IMR-90 (cell line): ENCODE results near the gene RASSF3. TPM values are rescaled to one million over a fixed set of nuclear protein-coding genes. Genes with fewer than 3 reads are reported as not detected.

Experiments
- ATAC-seq: fragments of 200-7000 bp; cut with Tn5 transposase; 2 replicates; pipeline ENCODE4 v1.9.1; 2020; ENCODE audit warnings: low read depth, mild to moderate bottlenecking, moderate library complexity
- BruUV-seq: library from RNA; stranded (reverse); fragments of 400-500 nt; replicated peaks from 2 replicates; lab custom pipeline; 2021; lab: Mats Ljungman, UMichigan
- CTCF ChIA-PET: fragments of 300-600 bp; formaldehyde crosslinking; extraction: SDS; loops from one replicate; lab custom pipeline; 2021; ENCODE audit warnings: antibody characterized with exemption; lab: Yijun Ruan, JAX
- POLR2A ChIA-PET: fragments of 300-600 bp; sonication (Branson Sonifier 250); formaldehyde crosslinking; loops from one replicate; lab custom pipeline; 2022; ENCODE audit warnings: antibody characterized with exemption; ENCODE audit not compliant: unreplicated experiment; lab: Charles Lee
- DNase-seq: peaks from one replicate; pipeline ENCODE4 v3.0.0; 2013
- H2AFZ ChIP-seq: replicated peaks from 2 replicates; pipeline ENCODE3; 2013; ENCODE audit warnings: low read length, mild to moderate bottlenecking; ENCODE audit not compliant: poor library complexity
- H2AK5ac ChIP-seq: 2 replicates; pipeline ENCODE4 v1.6.1; 2013; ENCODE audit warnings: low read depth, low read length, inconsistent platforms
- H2AK9ac ChIP-seq: replicated peaks from 2 replicates; pipeline ENCODE3; 2013; ENCODE audit warnings: mild to moderate bottlenecking, low read depth, low read length, moderate library complexity; ENCODE audit not compliant: poor library complexity
- H2BK120ac ChIP-seq: 2 replicates; pipeline ENCODE4 v1.6.1; 2013; ENCODE audit warnings: low read depth, low read length, inconsistent platforms
- H2BK15ac ChIP-seq: 3 replicates; pipeline ENCODE4 v1.6.1; 2013; ENCODE audit warnings: low read depth, low read length, inconsistent platforms
- H2BK20ac ChIP-seq: 2 replicates; pipeline ENCODE4 v1.6.1; 2013; ENCODE audit warnings: low read depth, mild to moderate bottlenecking, inconsistent platforms, low read length, moderate library complexity
- H2BK5ac ChIP-seq: 2 replicates; pipeline ENCODE4 v1.6.1; 2013; ENCODE audit warnings: mild to moderate bottlenecking, low read depth, low read length, inconsistent platforms; ENCODE audit not compliant: poor library complexity, severe bottlenecking
- H3K14ac ChIP-seq: replicated peaks from 2 replicates; pipeline ENCODE4 v1.6.1; 2013; ENCODE audit warnings: low read depth, low read length, inconsistent platforms
- H3K18ac ChIP-seq: 2 replicates; pipeline ENCODE4 v1.6.1; 2013; ENCODE audit warnings: low read depth, low read length, control low read depth
- H3K23ac ChIP-seq: 2 replicates; pipeline ENCODE4 v1.6.1; 2013; ENCODE audit warnings: low read depth, low read length, inconsistent platforms
- H3K27ac ChIP-seq: 2 replicates; pipeline ENCODE4 v1.5.1; 2013; ENCODE audit warnings: mild to moderate bottlenecking, control low read depth, low read length; ENCODE audit not compliant: insufficient read depth
- H3K27me3 ChIP-seq: 2 replicates; pipeline ENCODE4 v1.6.1; 2013; ENCODE audit warnings: low read length; ENCODE audit not compliant: control insufficient read depth, insufficient read depth
- H3K36me3 ChIP-seq: 2 replicates; pipeline ENCODE4 v1.6.1; 2013; ENCODE audit warnings: low read length, mixed read lengths; ENCODE audit not compliant: control insufficient read depth, insufficient read depth
- H3K4ac ChIP-seq: 2 replicates; pipeline ENCODE4 v1.6.1; 2013; ENCODE audit warnings: low read depth, low read length, inconsistent platforms
- H3K4me1 ChIP-seq: 2 replicates; pipeline ENCODE4 v1.6.1; 2013; ENCODE audit warnings: low read length, mixed read lengths; ENCODE audit not compliant: control insufficient read depth, insufficient read depth
- H3K4me2 ChIP-seq: 2 replicates; pipeline ENCODE4 v1.6.1; 2013; ENCODE audit warnings: low read depth, mild to moderate bottlenecking, control low read depth, low read length, moderate library complexity
- H3K4me3 ChIP-seq: 2 replicates; pipeline ENCODE4 v1.5.1; 2013; ENCODE audit warnings: low read depth, mild to moderate bottlenecking, control low read depth, low read length, moderate library complexity; ENCODE audit not compliant: insufficient read depth
- H3K56ac ChIP-seq: 2 replicates; pipeline ENCODE4 v1.6.1; 2013; ENCODE audit warnings: low read length, inconsistent platforms; ENCODE audit not compliant: insufficient read depth; ENCODE audit errors: extremely low read depth
- H3K79me1 ChIP-seq, 2 experiments: 2 replicates each; pipeline ENCODE4 v1.6.1; 2013; ENCODE audit warnings: low read length in 2 of 2, inconsistent platforms in 1 of 2, low read depth in 1 of 2
- H3K9ac ChIP-seq: 2 replicates; pipeline ENCODE4 v1.6.1; 2013; ENCODE audit warnings: low read depth, low read length, control low read depth
- H3K9me1 ChIP-seq: 2 replicates; pipeline ENCODE4 v1.6.1; 2013; ENCODE audit warnings: low read length, inconsistent platforms; ENCODE audit not compliant: insufficient read depth
- H3K9me3 ChIP-seq: 2 replicates; pipeline ENCODE4 v1.6.1; 2013; ENCODE audit warnings: low read length; ENCODE audit not compliant: control insufficient read depth, insufficient read depth
- H4K20me1 ChIP-seq: 2 replicates; pipeline ENCODE4 v1.6.1; 2013; ENCODE audit warnings: low read length, inconsistent platforms; ENCODE audit not compliant: insufficient read depth
- H4K5ac ChIP-seq: 2 replicates; pipeline ENCODE4 v1.6.1; 2013; ENCODE audit warnings: mild to moderate bottlenecking, low read depth, low read length, control low read depth
- H4K8ac ChIP-seq, 2 experiments: 2 replicates each; pipeline ENCODE4 v1.6.1; 2013; ENCODE audit warnings: low read depth in 2 of 2, low read length in 2 of 2, control low read depth in 1 of 2, inconsistent platforms in 1 of 2
- H4K91ac ChIP-seq: 2 replicates; pipeline ENCODE4 v1.6.1; 2013; ENCODE audit warnings: low read depth, low read length, inconsistent platforms; ENCODE audit not compliant: insufficient read depth
- MAZ ChIP-seq: IDR thresholded peaks from 2 replicates; pipeline ENCODE4 v1.6.1; 2012; ENCODE audit warnings: low read depth, mild to moderate bottlenecking, low read length, improper control_type of control experiment, moderate library complexity, borderline replicate concordance
- POLR2A ChIP-seq: IDR thresholded peaks from 2 replicates; pipeline ENCODE4 v1.6.1; 2012; ENCODE audit warnings: mild to moderate bottlenecking, low read depth, low read length
- WGBS, 2 experiments: methylation state at CpG; one replicate each; pipeline versions ENCODE4 v1.1.5 to v1.1.7; 2013; ENCODE audit warnings: missing lambda C conversion rate in 2 of 2; ENCODE audit not compliant: insufficient read length in 1 of 2; ENCODE audit errors: extremely low coverage in 2 of 2; 5-methylcytosine and 5-hydroxymethylcytosine counted together
- dilution Hi-C: fragments of 300-500 bp; cut with HindIII; formaldehyde crosslinking; loops from one replicate; pipeline ENCODE4 v1.14.3; 2018; ENCODE audit warnings: low sequenced_read_pairs; ENCODE audit not compliant: unreplicated experiment
- in situ Hi-C: fragments of 300-500 bp; cut with MboI; formaldehyde crosslinking; loops from 3 replicates; pipeline ENCODE4 v1.14.3; 2019; ENCODE audit warnings: low sequenced_read_pairs, inconsistent platforms, mixed read lengths
- intact Hi-C: fragments of 100-400 bp; cut with micrococcal nuclease; formaldehyde crosslinking; loops from 2 replicates; pipeline ENCODE4 v1.10.0; 2022
- polyA plus RNA-seq, 3 experiments: library from polyadenylated mRNA; depleted of rRNA; stranded (reverse); fragments of >200 nt; gene quantifications; 2 replicates each; pipeline ENCODE4 v1.2.3, GENCODE V29; 2012; ENCODE audit warnings: low replicate concordance in 1 of 3
- total RNA-seq: library from RNA; depleted of rRNA; stranded (reverse); fragments of >200 nt; gene quantifications from 2 replicates; pipeline ENCODE4 v1.2.3, GENCODE V29; 2012

Gene RASSF3
- total and polyA plus RNA-seq, 2 of the 4 experiments (the other 2 are of a cell fraction) = 18.7 to 39.3 TPM

DNA sequence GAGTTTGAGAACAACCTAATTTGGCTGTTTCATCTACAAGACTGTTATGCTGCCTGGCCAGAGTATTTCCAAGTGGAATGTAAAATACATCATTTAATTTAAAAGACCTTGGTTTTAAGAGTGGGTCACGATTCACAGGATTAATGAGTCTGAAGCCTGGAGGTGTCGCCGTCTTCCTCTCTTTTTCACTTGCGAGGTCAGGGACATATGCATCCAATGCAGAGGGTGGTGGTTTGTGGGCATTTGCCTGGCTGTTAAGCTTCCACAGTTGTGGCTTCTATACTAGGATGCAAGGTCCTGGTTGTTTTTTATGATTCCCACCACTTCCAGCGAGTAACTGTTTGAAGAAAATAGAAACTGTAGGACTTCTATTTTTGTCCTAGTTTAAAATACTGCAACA is 22.8 kb upstream of the RASSF3 start:
- in situ Hi-C loops = no loop called here
- H3K79me1 ChIP-seq = no peaks in the 10 kb centered on the region
- no peak overlapping the region for H2BK15ac ChIP-seq
- H3K4me1 ChIP-seq = peaks cover 10% of the 10 kb centered on the region
- H4K8ac ChIP-seq = no peak overlapping the region
- no peaks in the 10 kb centered on the region for H4K20me1 ChIP-seq
- no peak overlapping the region for H4K91ac ChIP-seq
- H3K9me1 ChIP-seq = no peaks in the 10 kb centered on the region
- H2BK5ac ChIP-seq = no peak overlapping the region
- H3K4me3 ChIP-seq = no peak overlapping the region
- H3K9me3 ChIP-seq = no peaks in the 10 kb centered on the region
- H3K36me3 ChIP-seq = no peaks in the 10 kb centered on the region
- TF ChIP-seq POLR2A = no peak
- TF ChIP-seq MAZ = no peak
- H2AK9ac ChIP-seq = no peak overlapping the region
- H3K4ac ChIP-seq = no peak overlapping the region
- H3K27ac ChIP-seq = no peak overlapping the region
- H3K56ac ChIP-seq = no peak overlapping the region
- H2AFZ ChIP-seq = no peak overlapping the region
- ATAC-seq (no peak), DNase-seq (no peak)
- no peak overlapping the region for H3K14ac ChIP-seq
- no TSS peak for BruUV-seq
- H3K4me2 ChIP-seq = no peak overlapping the region
- H4K5ac ChIP-seq = no peak overlapping the region
- WGBS, 2 experiments = no CpG with 5 or more reads among the region's 5 CpGs
- ChIA-PET POLR2A (no interaction called here), CTCF (no interaction called here)
- dilution Hi-C loops = no loop called here
- H2BK20ac ChIP-seq = no peak overlapping the region
- H3K18ac ChIP-seq = no peak overlapping the region
- no peak overlapping the region for H2BK120ac ChIP-seq
- H3K27me3 ChIP-seq = 0 out of 2 replicates have a peak, but pooled peaks cover 1% of the 10 kb centered on the region
- no peak overlapping the region for H3K23ac ChIP-seq
- no peak overlapping the region for H2AK5ac ChIP-seq
- no peak overlapping the region; the same call in 1 of the 2 replicates for H3K9ac ChIP-seq
- intact Hi-C loops = no loop called here
